GM13976 (cell line): Measurements from ENCODE around the gene ADCY3.

Source experiments
- DNase-seq: peaks from one replicate; pipeline ENCODE4 v3.0.0; 2012; ENCODE audit warnings: low spot score
- CTCF ChIP-seq: IDR thresholded peaks from 2 replicates; pipeline ENCODE4 v1.5.1; 2012; ENCODE audit warnings: borderline replicate concordance, mild to moderate bottlenecking; ENCODE audit not compliant: insufficient read depth; ENCODE audit errors: extremely low read depth, missing control alignments, control extremely low read depth
- in situ Hi-C: fragments of 300-500 bp; cut with MboI; formaldehyde crosslinking; loops from one replicate; pipeline ENCODE4 v1.12.0; 2022; ENCODE audit warnings: low sequenced_read_pairs, mixed read lengths, inconsistent platforms; ENCODE audit not compliant: unreplicated experiment

The ADCY3 gene

DNA sequence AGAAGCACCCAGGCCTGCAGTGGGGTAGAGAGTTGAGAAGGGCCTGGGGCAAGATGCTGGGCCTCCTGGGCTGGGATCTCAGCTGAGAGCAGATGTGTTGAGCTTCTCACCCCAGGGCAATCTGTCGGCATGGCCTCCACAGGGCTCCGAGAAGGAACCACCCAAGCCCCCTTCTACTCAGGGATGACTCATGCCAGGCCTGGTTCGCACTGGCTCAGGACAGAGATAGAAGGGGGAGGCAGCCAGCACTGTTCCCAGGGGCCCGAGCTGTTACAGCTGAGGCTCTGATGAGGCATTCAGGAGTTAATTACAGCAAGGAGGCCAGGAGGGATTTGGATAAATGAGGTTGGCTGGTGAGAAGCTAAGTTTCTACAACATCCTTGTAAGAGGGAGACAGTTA lies 64.3 kb downstream of the ADCY3 start:
- in situ Hi-C loops = no loop called here
- DNase-seq = no peak
- TF ChIP-seq CTCF = no peak

DNA sequence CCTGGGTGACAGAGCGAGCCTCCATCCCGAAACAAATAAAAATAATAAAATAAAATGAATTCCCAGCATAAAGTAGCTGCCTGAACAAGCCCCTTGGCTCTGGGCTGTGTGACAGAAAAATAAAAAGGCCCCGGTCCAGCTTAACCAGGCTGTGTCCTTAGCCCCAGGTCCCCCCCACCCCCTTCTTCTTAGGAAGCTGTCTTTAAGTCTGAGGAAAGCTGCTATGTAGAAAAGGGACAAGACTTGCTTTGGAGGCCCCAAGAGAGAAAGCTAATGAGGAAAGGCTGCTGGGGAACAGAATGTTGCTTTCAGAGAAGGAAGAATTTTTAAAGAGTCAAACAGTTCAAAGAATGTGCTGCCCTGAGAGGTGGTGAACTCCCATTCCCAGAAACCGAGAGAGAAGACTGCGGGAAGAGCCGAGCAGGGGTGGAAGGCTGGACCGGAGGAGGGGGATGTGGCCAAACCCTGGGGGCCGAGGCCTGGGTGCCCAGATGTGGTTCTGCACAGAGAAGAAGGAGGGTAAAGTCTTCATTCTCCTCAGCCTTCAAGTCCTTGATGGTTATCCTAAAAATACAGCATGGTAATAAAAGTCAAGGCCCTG lies 64.9 kb downstream of the ADCY3 start:
- no peak for TF ChIP-seq CTCF
- no peak for DNase-seq
- in situ Hi-C loops = no loop called here

GRCh38 chr2:24853996-24854395 lies 66.0 kb downstream of the ADCY3 start:
- in situ Hi-C loops = no loop called here
- DNase-seq = no peak
- no peak for TF ChIP-seq CTCF

DNA sequence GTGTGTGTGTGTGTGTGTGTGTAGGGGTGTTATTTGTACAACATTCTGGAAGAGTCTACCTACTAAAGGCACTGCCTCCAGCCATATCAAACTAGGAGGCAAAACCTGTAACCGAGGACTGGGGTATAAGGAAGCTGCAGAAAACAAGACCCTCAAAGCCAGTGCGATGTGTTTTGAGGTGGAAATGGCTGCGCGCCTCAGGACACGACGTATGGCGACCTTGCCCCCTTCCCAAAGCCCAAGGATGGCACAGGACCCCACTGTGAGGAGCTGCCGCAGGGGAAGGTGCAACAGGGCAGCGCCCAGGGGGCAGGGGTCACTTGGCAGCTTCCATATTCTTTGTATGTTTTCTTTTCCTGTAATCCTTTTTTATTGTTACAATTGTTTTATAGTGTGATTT lies 67.0 kb downstream of the ADCY3 start:
- no peak for TF ChIP-seq CTCF
- no peak for DNase-seq
- in situ Hi-C loops = no loop called here

DNA sequence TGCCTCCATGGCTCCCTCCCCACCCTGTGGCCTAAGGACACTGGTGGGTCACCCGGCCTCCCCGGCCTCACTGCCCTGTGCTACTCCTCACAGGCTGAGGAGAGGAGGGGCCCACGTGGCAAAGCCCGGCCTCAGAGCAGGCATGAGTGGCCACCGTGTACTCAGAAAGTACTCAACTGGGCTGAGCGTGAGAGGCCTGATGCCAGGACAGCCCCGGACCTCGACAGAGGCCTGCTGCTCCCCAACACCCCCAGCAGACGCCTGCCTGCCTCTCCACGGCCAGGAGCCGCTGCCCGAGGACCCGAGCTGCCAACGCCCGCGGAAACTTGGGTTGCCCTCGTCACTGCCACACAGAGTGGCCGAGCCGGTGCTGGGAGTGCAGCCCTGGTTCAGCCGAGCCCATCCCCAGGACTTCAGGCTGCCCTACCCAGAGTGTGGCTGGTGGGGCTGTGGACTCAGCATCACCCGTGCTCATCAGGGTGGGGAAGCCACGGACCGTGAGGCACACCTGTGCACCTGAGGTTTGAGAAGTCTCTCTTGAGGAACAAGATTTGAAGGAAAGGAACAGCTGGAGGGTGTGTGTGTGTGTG lies 67.5 kb downstream of the ADCY3 start:
- in situ Hi-C loops = no loop called here
- no peak for TF ChIP-seq CTCF
- DNase-seq = no peak

GRCh38 chr2:24852026-24852425 lies 68.0 kb downstream of the ADCY3 start:
- no peak for DNase-seq
- in situ Hi-C loops = no loop called here
- no peak for TF ChIP-seq CTCF
